ENCODE data around the gene CALY.
A peak's percentile ranks its signal among the peaks of the same experiment; 100 is the strongest.

The CALY gene

GRCh38 chr10:133311570-133311969 is 25.1 kb downstream of the CALY start:
- H3K4me1 ChIP-seq (ENCODE audit: control insufficient read depth, insufficient read depth, low read length): 0 out of 2 replicates have a peak, but pooled peaks cover 3% of the 10 kb centered on the region
- H3K9me3 ChIP-seq (ENCODE audit: control insufficient read depth, insufficient read depth, low read length): no peaks in the 10 kb centered on the region
- H3K4me3 ChIP-seq (ENCODE audit: low read length): no peak overlapping the region
- H3K36me3 ChIP-seq (ENCODE audit: control insufficient read depth, insufficient read depth, low read length): peaks cover 9% of the 10 kb centered on the region
- no peaks in the 10 kb centered on the region for H3K27me3 ChIP-seq (ENCODE audit: control insufficient read depth, insufficient read depth, low read length)
- WGBS (ENCODE audit: insufficient coverage, insufficient read length): no CpG with 5 or more reads among the region's 10 CpGs
- DNase-seq (ENCODE audit: low read depth, low spot score): no peak
- no peak overlapping the region for H3K27ac ChIP-seq (ENCODE audit: low read length)

- 0 out of 2 replicates have a peak, but pooled peaks cover 3% of the 10 kb centered on the region for H3K4me1 ChIP-seq (ENCODE audit: control insufficient read depth, insufficient read depth, low read length)
- DNase-seq (ENCODE audit: low read depth, low spot score): no peak
- no peaks in the 10 kb centered on the region for H3K9me3 ChIP-seq (ENCODE audit: control insufficient read depth, insufficient read depth, low read length)
- H3K27me3 ChIP-seq (ENCODE audit: control insufficient read depth, insufficient read depth, low read length): no peaks in the 10 kb centered on the region
- no CpG with 5 or more reads among the region's 8 CpGs for WGBS (ENCODE audit: insufficient coverage, insufficient read length)
- H3K4me3 ChIP-seq (ENCODE audit: low read length): no peak overlapping the region
- H3K27ac ChIP-seq (ENCODE audit: low read length): no peak overlapping the region
- peaks cover 9% of the 10 kb centered on the region for H3K36me3 ChIP-seq (ENCODE audit: control insufficient read depth, insufficient read depth, low read length)
These were observed 25.9 kb downstream of the CALY start for GRCh38 chr10:133310789-133311188.

GRCh38 chr10:133310399-133310755 is 26.3 kb downstream of the CALY start:
- Histone ChIP-seq H3K4me1 (ENCODE audit: control insufficient read depth, insufficient read depth, low read length) (0 out of 2 replicates have a peak, but pooled peaks cover 3% of the 10 kb centered on the region), H3K4me3 (ENCODE audit: low read length) (no peak overlapping the region), H3K27me3 (ENCODE audit: control insufficient read depth, insufficient read depth, low read length) (no peaks in the 10 kb centered on the region), H3K27ac (ENCODE audit: low read length) (no peak overlapping the region), H3K36me3 (ENCODE audit: control insufficient read depth, insufficient read depth, low read length) (peaks cover 9% of the 10 kb centered on the region), H3K9me3 (ENCODE audit: control insufficient read depth, insufficient read depth, low read length) (no peaks in the 10 kb centered on the region)
- WGBS (ENCODE audit: insufficient coverage, insufficient read length): no CpG with 5 or more reads among the region's 16 CpGs
- DNase-seq (ENCODE audit: low read depth, low spot score): no peak

- peaks cover 9% of the 10 kb centered on the region for H3K36me3 ChIP-seq (ENCODE audit: control insufficient read depth, insufficient read depth, low read length)
- no peak for DNase-seq (ENCODE audit: low read depth, low spot score)
- H3K4me1 ChIP-seq (ENCODE audit: control insufficient read depth, insufficient read depth, low read length): 0 out of 2 replicates have a peak, but pooled peaks cover 3% of the 10 kb centered on the region
- no peak overlapping the region for H3K4me3 ChIP-seq (ENCODE audit: low read length)
- no peaks in the 10 kb centered on the region for H3K9me3 ChIP-seq (ENCODE audit: control insufficient read depth, insufficient read depth, low read length)
- no CpG with 5 or more reads among the region's 33 CpGs for WGBS (ENCODE audit: insufficient coverage, insufficient read length)
- no peak overlapping the region for H3K27ac ChIP-seq (ENCODE audit: low read length)
- no peaks in the 10 kb centered on the region for H3K27me3 ChIP-seq (ENCODE audit: control insufficient read depth, insufficient read depth, low read length)
These were observed 26.8 kb downstream of the CALY start for GRCh38 chr10:133309720-133310398.

GRCh38 chr10:133309100-133309719 is 27.5 kb downstream of the CALY start:
- Histone ChIP-seq H3K9me3 (ENCODE audit: control insufficient read depth, insufficient read depth, low read length) (no peaks in the 10 kb centered on the region), H3K4me3 (ENCODE audit: low read length) (peak overlapping the region; percentile 75; the same call in 1 of the 2 replicates), H3K27ac (ENCODE audit: low read length) (no peak overlapping the region), H3K36me3 (ENCODE audit: control insufficient read depth, insufficient read depth, low read length) (peaks cover 9% of the 10 kb centered on the region), H3K27me3 (ENCODE audit: control insufficient read depth, insufficient read depth, low read length) (no peaks in the 10 kb centered on the region), H3K4me1 (ENCODE audit: control insufficient read depth, insufficient read depth, low read length) (0 out of 2 replicates have a peak, but pooled peaks cover 3% of the 10 kb centered on the region)
- peak; percentile 58 for DNase-seq (ENCODE audit: low read depth, low spot score)
- no CpG with 5 or more reads among the region's 46 CpGs for WGBS (ENCODE audit: insufficient coverage, insufficient read length)

- WGBS (ENCODE audit: insufficient coverage, insufficient read length): no CpG with 5 or more reads among the region's 89 CpGs
- DNase-seq (ENCODE audit: low read depth, low spot score): peak; percentile 39
- Histone ChIP-seq H3K4me3 (ENCODE audit: low read length) (peak within 1 kb of the TSS; percentile 75), H3K27ac (ENCODE audit: low read length) (no peak within 1 kb of the TSS), H3K9me3 (ENCODE audit: control insufficient read depth, insufficient read depth, low read length) (no peaks in the 10 kb centered on the region), H3K4me1 (ENCODE audit: control insufficient read depth, insufficient read depth, low read length) (0 out of 2 replicates have a peak, but pooled peaks cover 3% of the 10 kb centered on the region), H3K27me3 (ENCODE audit: control insufficient read depth, insufficient read depth, low read length) (no peaks in the 10 kb centered on the region), H3K36me3 (ENCODE audit: control insufficient read depth, insufficient read depth, low read length) (peaks cover 9% of the 10 kb centered on the region)
These were observed 28.1 kb downstream of the CALY start, which contains the start of the genes TUBGCP2 and ZNF511 for GRCh38 chr10:133308421-133309099. Gene TUBGCP2 (minus strand): TSS chr10:133308872. CDS start chr10:133302941, 5,931 bp downstream. Gene ZNF511 (plus strand): TSS chr10:133308914. CDS start chr10:133308944, 30 bp downstream.

- Histone ChIP-seq H3K27ac (ENCODE audit: low read length) (no peak overlapping the region), H3K9me3 (ENCODE audit: control insufficient read depth, insufficient read depth, low read length) (no peaks in the 10 kb centered on the region), H3K4me3 (ENCODE audit: low read length) (peak overlapping the region; percentile 75; the same call in 1 of the 2 replicates), H3K27me3 (ENCODE audit: control insufficient read depth, insufficient read depth, low read length) (no peaks in the 10 kb centered on the region), H3K4me1 (ENCODE audit: control insufficient read depth, insufficient read depth, low read length) (0 out of 2 replicates have a peak, but pooled peaks cover 3% of the 10 kb centered on the region), H3K36me3 (ENCODE audit: control insufficient read depth, insufficient read depth, low read length) (peaks cover 9% of the 10 kb centered on the region)
- no CpG with 5 or more reads among the region's 25 CpGs for WGBS (ENCODE audit: insufficient coverage, insufficient read length)
- DNase-seq (ENCODE audit: low read depth, low spot score): no peak
These were observed 28.8 kb downstream of the CALY start for GRCh38 chr10:133307776-133308420.

- peaks cover 12% of the 10 kb centered on the region for H3K36me3 ChIP-seq (ENCODE audit: control insufficient read depth, insufficient read depth, low read length)
- H3K27me3 ChIP-seq (ENCODE audit: control insufficient read depth, insufficient read depth, low read length): no peaks in the 10 kb centered on the region
- H3K4me3 ChIP-seq (ENCODE audit: low read length): no peak overlapping the region
- H3K27ac ChIP-seq (ENCODE audit: low read length): no peak overlapping the region
- H3K4me1 ChIP-seq (ENCODE audit: control insufficient read depth, insufficient read depth, low read length): 0 out of 2 replicates have a peak, but pooled peaks cover 3% of the 10 kb centered on the region
- WGBS (ENCODE audit: insufficient coverage, insufficient read length): no CpG with 5 or more reads among the region's 17 CpGs
- no peak for DNase-seq (ENCODE audit: low read depth, low spot score)
- H3K9me3 ChIP-seq (ENCODE audit: control insufficient read depth, insufficient read depth, low read length): no peaks in the 10 kb centered on the region
These were observed 29.7 kb downstream of the CALY start for GRCh38 chr10:133306941-133307379.

- DNase-seq (ENCODE audit: low read depth, low spot score): no peak
- no peaks in the 10 kb centered on the region for H3K9me3 ChIP-seq (ENCODE audit: control insufficient read depth, insufficient read depth, low read length)
- H3K27ac ChIP-seq (ENCODE audit: low read length): no peak overlapping the region
- peaks cover 12% of the 10 kb centered on the region for H3K36me3 ChIP-seq (ENCODE audit: control insufficient read depth, insufficient read depth, low read length)
- no peaks in the 10 kb centered on the region for H3K27me3 ChIP-seq (ENCODE audit: control insufficient read depth, insufficient read depth, low read length)
- H3K4me3 ChIP-seq (ENCODE audit: low read length): no peak overlapping the region
- no CpG with 5 or more reads among the region's 5 CpGs for WGBS (ENCODE audit: insufficient coverage, insufficient read length)
- 0 out of 2 replicates have a peak, but pooled peaks cover 3% of the 10 kb centered on the region for H3K4me1 ChIP-seq (ENCODE audit: control insufficient read depth, insufficient read depth, low read length)
These were observed 30.6 kb downstream of the CALY start for GRCh38 chr10:133306097-133306476.

- Histone ChIP-seq H3K27ac (ENCODE audit: low read length) (no peak overlapping the region), H3K27me3 (ENCODE audit: control insufficient read depth, insufficient read depth, low read length) (no peaks in the 10 kb centered on the region), H3K9me3 (ENCODE audit: control insufficient read depth, insufficient read depth, low read length) (no peaks in the 10 kb centered on the region), H3K36me3 (ENCODE audit: control insufficient read depth, insufficient read depth, low read length) (peaks cover 21% of the 10 kb centered on the region), H3K4me1 (ENCODE audit: control insufficient read depth, insufficient read depth, low read length) (0 out of 2 replicates have a peak, but pooled peaks cover 1% of the 10 kb centered on the region), H3K4me3 (ENCODE audit: low read length) (no peak overlapping the region)
- no peak for DNase-seq (ENCODE audit: low read depth, low spot score)
- WGBS (ENCODE audit: insufficient coverage, insufficient read length): no CpG with 5 or more reads among the region's 10 CpGs
These were observed 33.5 kb downstream of the CALY start for GRCh38 chr10:133303206-133303605.
